ENCODE data around the gene CHORDC1. TPM values are rescaled to one million over a fixed set of nuclear protein-coding genes. Genes with fewer than 3 reads are reported as not detected.

Gene CHORDC1
- total and polyA plus RNA-seq, 2 of the 13 experiments (the other 11 are each of a cell fraction or from before 2014, with no cell fraction given), result 19.1 to 73.5 TPM

DNA sequence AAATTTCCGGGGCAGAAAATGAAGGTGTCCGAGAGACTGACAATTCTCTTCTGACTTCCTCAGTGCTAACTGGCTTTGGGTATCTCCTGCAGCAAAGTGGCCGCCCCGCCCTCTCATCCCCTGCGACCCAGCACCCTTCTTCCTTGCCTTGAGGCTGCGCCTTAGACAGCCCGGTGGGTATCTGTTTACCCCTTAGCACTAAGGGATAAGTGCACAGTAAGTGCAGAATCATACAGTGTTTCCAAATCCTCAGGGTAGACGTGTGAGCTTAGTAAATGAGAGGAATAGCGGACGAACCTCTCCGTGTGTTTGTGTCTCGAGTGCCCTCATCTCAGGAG, 368 bp upstream of the CHORDC1 start:
- no peak for DNase-seq (ENCODE audit: low spot score)
- Histone ChIP-seq H3K4me3 (replicated peaks in 1 of 3; ENCODE audit: insufficient read depth in 1 of 3, low read depth in 2 of 3, low read length in 3 of 3) (peak overlapping the region; percentile 80 to 83 (median 82)), H3K27ac (ENCODE audit: extremely low read length, insufficient read depth, low read length) (peak overlapping the region; percentile 76), H3K4me1 (ENCODE audit: insufficient read depth, low read length) (peaks cover 32% of the 10 kb centered on the region), H3K79me2 (ENCODE audit: insufficient read depth, low read length) (peaks cover 48% of the 10 kb centered on the region), H3K36me3 (replicated peaks in 1 of 2; ENCODE audit: control insufficient read depth in 1 of 2, insufficient read depth in 2 of 2, low read length in 2 of 2) (no peaks in the 10 kb centered on the region), H3K27me3 (ENCODE audit: control insufficient read depth in 1 of 2, insufficient read depth in 2 of 2, low read length in 2 of 2) (no peaks in the 10 kb centered on the region; a peak in 1 of 5 replicates), H3K9me3 (ENCODE audit: low read length) (no peaks in the 10 kb centered on the region), H3K9ac (ENCODE audit: insufficient read depth, low read depth, low read length) (peak overlapping the region; percentile 85), H2AFZ (ENCODE audit: low read length) (peak overlapping the region; percentile 37), H3K4me2 (ENCODE audit: low read depth, low read length) (peak overlapping the region; percentile 90), H4K20me1 (ENCODE audit: insufficient read depth, low read length) (peaks cover 25% of the 10 kb centered on the region)
- in situ Hi-C loops (cut with HindIII; ENCODE audit: extremely low pct_ligation_motif_present, low pct_unique_long_range_greater_than_20kb) (no loop called here), intact Hi-C loops (cut with micrococcal nuclease; ENCODE audit: unreplicated experiment) (no loop called here)
- ATAC-seq, result peak; percentile 71
- WGBS (ENCODE audit: low lambda C conversion rate), result 1% methylated on average over 12 of the region's 12 CpGs
- CTCF ChIA-PET (ENCODE audit: low intra/inter-chr PET ratio, low total read pairs), result no interaction called here
- no peak for FAIRE-seq
- TSS peak; percentile 87 for BruUV-seq (replicated peaks)
- POLR2A ChIA-PET, result interaction anchor here (1.0 to 1.6 kb wide), 2 partner anchors 17 to 87 kb away, joined by 3 to 8 read pairs; no protein-coding TSS in a partner anchor
- TF ChIP-seq ZNF781 (CRISPR knock-in tag; IDR thresholded peaks at IDR 0.05; ENCODE audit: borderline replicate concordance, not compliant biosample characterization) (no peak), RNF2 (conservative IDR thresholded peaks at IDR 0.05; ENCODE audit: low read depth) (no peak), CHCHD3 (CRISPR knock-in tag; IDR thresholded peaks at IDR 0.05) (no peak), ZNF543 (CRISPR knock-in tag; IDR thresholded peaks at IDR 0.05) (no peak), RELA (CRISPR knock-in tag; IDR thresholded peaks at IDR 0.05) (peak; percentile 40; the same call in 1 of the 2 replicates), ZNF446 (CRISPR knock-in tag; IDR thresholded peaks at IDR 0.05) (no peak), ZBTB1 (CRISPR knock-in tag; IDR thresholded peaks at IDR 0.05; ENCODE audit: borderline replicate concordance) (no peak), PAWR (CRISPR knock-in tag; IDR thresholded peaks at IDR 0.05; ENCODE audit: borderline replicate concordance) (no peak), ZNF343 (CRISPR knock-in tag; IDR thresholded peaks at IDR 0.05) (no peak), ZIK1 (CRISPR knock-in tag; IDR thresholded peaks at IDR 0.05; ENCODE audit: borderline replicate concordance, low read depth) (no peak), ZNF678 (CRISPR knock-in tag; IDR thresholded peaks at IDR 0.05) (no peak), YY1 (IDR thresholded peaks at IDR 0.05; ENCODE audit: insufficient read depth, insufficient replicate concordance, low read depth, low read length) (no peak), KLF6 (CRISPR knock-in tag; IDR thresholded peaks at IDR 0.05) (0 out of 2 replicates have a peak, but pooled peaks have one; percentile 7), RBM39 (IDR thresholded peaks at IDR 0.05; ENCODE audit: low read depth, low read length, poor library complexity, severe bottlenecking) (no peak), ZNF274 (CRISPR knock-in tag; IDR thresholded peaks at IDR 0.05) (no peak), ONECUT2 (CRISPR knock-in tag; IDR thresholded peaks at IDR 0.05) (no peak), FOXK2 (IDR thresholded peaks at IDR 0.05) (no peak), ATF7 (IDR thresholded peaks at IDR 0.05) (no peak), ATF7 (CRISPR knock-in tag; IDR thresholded peaks at IDR 0.05) (no peak), ASH2L (IDR thresholded peaks at IDR 0.05; ENCODE audit: insufficient read length, low read depth, low read length) (peak; percentile 41), ZNF101 (CRISPR knock-in tag; IDR thresholded peaks at IDR 0.05; ENCODE audit: borderline replicate concordance, low read depth) (no peak), SIX4 (CRISPR knock-in tag; IDR thresholded peaks at IDR 0.05) (no peak), PAF1 (CRISPR knock-in tag; IDR thresholded peaks at IDR 0.05) (no peak), HNF4A (CRISPR knock-in tag; IDR thresholded peaks at IDR 0.05) (no peak), ATF1 (CRISPR knock-in tag; IDR thresholded peaks at IDR 0.05) (no peak)
- TF ChIP-seq, protein P1, sequence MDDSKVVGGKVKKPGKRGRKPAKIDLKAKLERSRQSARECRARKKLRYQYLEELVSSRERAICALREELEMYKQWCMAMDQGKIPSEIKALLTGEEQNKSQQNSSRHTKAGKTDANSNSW (CRISPR knock-in tag; IDR thresholded peaks at IDR 0.05; ENCODE audit: borderline replicate concordance), result no peak
- TF ChIP-seq, protein P2, sequence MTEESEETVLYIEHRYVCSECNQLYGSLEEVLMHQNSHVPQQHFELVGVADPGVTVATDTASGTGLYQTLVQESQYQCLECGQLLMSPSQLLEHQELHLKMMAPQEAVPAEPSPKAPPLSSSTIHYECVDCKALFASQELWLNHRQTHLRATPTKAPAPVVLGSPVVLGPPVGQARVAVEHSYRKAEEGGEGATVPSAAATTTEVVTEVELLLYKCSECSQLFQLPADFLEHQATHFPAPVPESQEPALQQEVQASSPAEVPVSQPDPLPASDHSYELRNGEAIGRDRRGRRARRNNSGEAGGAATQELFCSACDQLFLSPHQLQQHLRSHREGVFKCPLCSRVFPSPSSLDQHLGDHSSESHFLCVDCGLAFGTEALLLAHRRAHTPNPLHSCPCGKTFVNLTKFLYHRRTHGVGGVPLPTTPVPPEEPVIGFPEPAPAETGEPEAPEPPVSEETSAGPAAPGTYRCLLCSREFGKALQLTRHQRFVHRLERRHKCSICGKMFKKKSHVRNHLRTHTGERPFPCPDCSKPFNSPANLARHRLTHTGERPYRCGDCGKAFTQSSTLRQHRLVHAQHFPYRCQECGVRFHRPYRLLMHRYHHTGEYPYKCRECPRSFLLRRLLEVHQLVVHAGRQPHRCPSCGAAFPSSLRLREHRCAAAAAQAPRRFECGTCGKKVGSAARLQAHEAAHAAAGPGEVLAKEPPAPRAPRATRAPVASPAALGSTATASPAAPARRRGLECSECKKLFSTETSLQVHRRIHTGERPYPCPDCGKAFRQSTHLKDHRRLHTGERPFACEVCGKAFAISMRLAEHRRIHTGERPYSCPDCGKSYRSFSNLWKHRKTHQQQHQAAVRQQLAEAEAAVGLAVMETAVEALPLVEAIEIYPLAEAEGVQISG (CRISPR knock-in tag; IDR thresholded peaks at IDR 0.05), result no peak
